Liver (tissue), 3 donors: ENCODE data around the gene TH.

ENCODE experiments used
- EGR1 ChIP-seq, 2 donors: IDR thresholded peaks; 2 replicates each; pipeline ENCODE4 v1.6.1; 2016 to 2018; ENCODE audit warnings: antibody characterized with exemption in 2 of 2, low read depth in 2 of 2
- HNF4A ChIP-seq, 2 donors: conservative IDR thresholded peaks; 2 replicates each; pipeline ENCODE4 v1.6.1; 2016; ENCODE audit warnings: antibody characterized with exemption in 2 of 2, mild to moderate bottlenecking in 2 of 2
- HNF4G ChIP-seq: IDR thresholded peaks from 2 replicates; pipeline ENCODE4 v1.6.1; 2016; ENCODE audit warnings: antibody characterized with exemption
- JUND ChIP-seq, 2 donors: IDR thresholded peaks; 2 replicates each; pipeline ENCODE4 v1.6.1; 2016; ENCODE audit warnings: antibody characterized with exemption in 2 of 2
- NR2F2 ChIP-seq: IDR thresholded peaks from 2 replicates; pipeline ENCODE4 v1.6.1; 2016; ENCODE audit warnings: antibody characterized with exemption
- RAD21 ChIP-seq, 2 donors: IDR thresholded peaks; 2 replicates each; pipeline ENCODE4 v1.6.1; 2016; ENCODE audit warnings: antibody characterized with exemption in 2 of 2, mild to moderate bottlenecking in 2 of 2
- TAF1 ChIP-seq: conservative IDR thresholded peaks from 2 replicates; pipeline ENCODE4 v1.6.1; 2016; ENCODE audit warnings: antibody characterized with exemption, mild to moderate bottlenecking
- YY1 ChIP-seq: IDR thresholded peaks from 2 replicates; pipeline ENCODE4 v1.6.1; 2016; ENCODE audit warnings: antibody characterized with exemption, mild to moderate bottlenecking
- TF ChIP-seq, protein P1 (sequence below): IDR thresholded peaks from 2 replicates; pipeline ENCODE4 v1.6.1; 2016; ENCODE audit warnings: antibody characterized with exemption
- TF ChIP-seq, protein P2 (sequence below): fragments of 150-350 bp; IDR thresholded peaks from 2 replicates; pipeline ENCODE4 v1.5.1; 2017; ENCODE audit warnings: improper control_type of control experiment, low read depth, low read length; ENCODE audit not compliant: missing input control
- TF ChIP-seq, protein P3 (sequence below): IDR thresholded peaks from 2 replicates; pipeline ENCODE4 v1.6.1; 2016; ENCODE audit warnings: antibody characterized with exemption
- donor health status: healthy.
- donor health status: healthy.

DNA sequence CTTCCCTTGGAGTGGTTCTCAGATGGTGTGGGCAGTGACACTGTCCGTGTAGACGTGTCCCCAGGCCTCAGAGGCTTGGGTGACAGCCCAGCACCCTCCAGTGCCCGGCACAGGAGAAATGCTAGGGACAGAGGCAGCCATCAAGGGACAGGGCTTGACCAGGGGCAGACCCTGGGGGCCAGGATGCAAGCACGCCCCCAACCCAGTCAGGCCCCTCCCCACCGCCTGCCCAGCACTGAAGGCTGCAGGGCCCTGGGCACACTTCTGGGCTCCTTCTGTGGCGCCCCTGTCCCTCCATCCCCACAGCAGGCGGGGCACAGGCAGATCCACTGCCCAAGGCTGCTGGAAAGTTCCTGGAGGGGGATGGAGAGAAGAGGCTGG lies 43.5 kb downstream of the TH start:
- TF ChIP-seq RAD21 (IDR thresholded peaks at IDR 0.05) (no peak), HNF4A (conservative IDR thresholded peaks at IDR 0.05) (no peak), NR2F2 (no peak), YY1 (no peak), JUND (IDR thresholded peaks at IDR 0.05) (no peak), HNF4G (no peak), TAF1 (no peak), EGR1 (IDR thresholded peaks at IDR 0.05; ENCODE audit: low read depth in 2 of 2) (no peak)
- TF ChIP-seq, protein P1, sequence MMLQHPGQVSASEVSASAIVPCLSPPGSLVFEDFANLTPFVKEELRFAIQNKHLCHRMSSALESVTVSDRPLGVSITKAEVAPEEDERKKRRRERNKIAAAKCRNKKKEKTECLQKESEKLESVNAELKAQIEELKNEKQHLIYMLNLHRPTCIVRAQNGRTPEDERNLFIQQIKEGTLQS = no peak
- TF ChIP-seq, protein P2, sequence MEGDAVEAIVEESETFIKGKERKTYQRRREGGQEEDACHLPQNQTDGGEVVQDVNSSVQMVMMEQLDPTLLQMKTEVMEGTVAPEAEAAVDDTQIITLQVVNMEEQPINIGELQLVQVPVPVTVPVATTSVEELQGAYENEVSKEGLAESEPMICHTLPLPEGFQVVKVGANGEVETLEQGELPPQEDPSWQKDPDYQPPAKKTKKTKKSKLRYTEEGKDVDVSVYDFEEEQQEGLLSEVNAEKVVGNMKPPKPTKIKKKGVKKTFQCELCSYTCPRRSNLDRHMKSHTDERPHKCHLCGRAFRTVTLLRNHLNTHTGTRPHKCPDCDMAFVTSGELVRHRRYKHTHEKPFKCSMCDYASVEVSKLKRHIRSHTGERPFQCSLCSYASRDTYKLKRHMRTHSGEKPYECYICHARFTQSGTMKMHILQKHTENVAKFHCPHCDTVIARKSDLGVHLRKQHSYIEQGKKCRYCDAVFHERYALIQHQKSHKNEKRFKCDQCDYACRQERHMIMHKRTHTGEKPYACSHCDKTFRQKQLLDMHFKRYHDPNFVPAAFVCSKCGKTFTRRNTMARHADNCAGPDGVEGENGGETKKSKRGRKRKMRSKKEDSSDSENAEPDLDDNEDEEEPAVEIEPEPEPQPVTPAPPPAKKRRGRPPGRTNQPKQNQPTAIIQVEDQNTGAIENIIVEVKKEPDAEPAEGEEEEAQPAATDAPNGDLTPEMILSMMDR = no peak
- TF ChIP-seq, protein P3, sequence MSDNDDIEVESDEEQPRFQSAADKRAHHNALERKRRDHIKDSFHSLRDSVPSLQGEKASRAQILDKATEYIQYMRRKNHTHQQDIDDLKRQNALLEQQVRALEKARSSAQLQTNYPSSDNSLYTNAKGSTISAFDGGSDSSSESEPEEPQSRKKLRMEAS = no peak
